H1 (cell line): Measurements from ENCODE around the gene DUSP10. TPM values are rescaled to one million over a fixed set of nuclear protein-coding genes. Genes with fewer than 3 reads are reported as not detected.

Experiments used
- CTCF ChIA-PET: fragments of 300-600 bp; sonication (Branson Sonifier 250); formaldehyde crosslinking; loops from one replicate; lab custom pipeline; 2021; ENCODE audit not compliant: partially characterized antibody; lab: Charles Lee
- POLR2A ChIA-PET: fragments of 300-600 bp; sonication (Branson Sonifier 250); formaldehyde crosslinking; loops from one replicate; lab custom pipeline; 2021; ENCODE audit warnings: inconsistent platforms; ENCODE audit not compliant: partially characterized antibody; lab: Charles Lee
- DNase-seq, 2 experiments: peaks; one replicate each; pipeline versions ENCODE4 v3.0.0 to v3.0.0-alpha.2; 2010 to 2022; ENCODE audit warnings: low spot score in 2 of 2, low read depth in 1 of 2, mixed read lengths in 1 of 2
- FAIRE-seq: peaks from 2 replicates; lab custom pipeline; 2011; peaks lifted over from hg19 to GRCh38; lab: Jason Lieb, UNC
- H2AFZ ChIP-seq: 2 replicates; pipeline ENCODE4 v1.8.1; 2012; ENCODE audit warnings: low read length, inconsistent platforms
- H2AK5ac ChIP-seq: 2 replicates; pipeline ENCODE4 v1.6.1; 2013; ENCODE audit warnings: low read depth, low read length
- H2BK120ac ChIP-seq: replicated peaks from 2 replicates; pipeline ENCODE3; 2013; ENCODE audit warnings: low read depth, low read length, inconsistent platforms
- H2BK12ac ChIP-seq: 2 replicates; pipeline ENCODE4 v1.6.1; 2013; ENCODE audit warnings: low read depth, low read length
- H2BK15ac ChIP-seq: 2 replicates; pipeline ENCODE4 v1.6.1; 2013; ENCODE audit warnings: low read length
- H2BK20ac ChIP-seq: 2 replicates; pipeline ENCODE4 v1.6.1; 2013; ENCODE audit warnings: low read length
- H2BK5ac ChIP-seq: 2 replicates; pipeline ENCODE4 v1.6.1; 2013; ENCODE audit warnings: low read depth, low read length
- H3K14ac ChIP-seq: 2 replicates; pipeline ENCODE4 v1.6.1; 2013; ENCODE audit warnings: inconsistent platforms; ENCODE audit not compliant: insufficient read length
- H3K18ac ChIP-seq: 2 replicates; pipeline ENCODE4 v1.6.1; 2013; ENCODE audit warnings: low read length; ENCODE audit errors: extremely low read depth
- H3K23ac ChIP-seq: 2 replicates; pipeline ENCODE4 v1.6.1; 2013; ENCODE audit warnings: inconsistent platforms; ENCODE audit not compliant: insufficient read length
- H3K23me2 ChIP-seq: 2 replicates; pipeline ENCODE4 v1.6.1; 2013; ENCODE audit warnings: low read depth, low read length
- H3K27ac ChIP-seq: 2 replicates; pipeline ENCODE4 v1.6.1; 2011; ENCODE audit warnings: low read depth, low read length, inconsistent platforms
- H3K27me3 ChIP-seq, 4 experiments: replicated peaks in 1 of 4; 1 replicate in 1 of 4; 2 replicates in 3 of 4; pipeline versions ENCODE4 v1.6.1 to v1.8.1; 2011 to 2013; ENCODE audit warnings: low read length in 3 of 4, mild to moderate bottlenecking in 3 of 4, inconsistent platforms in 2 of 4, mixed read lengths in 2 of 4, moderate library complexity in 1 of 4; ENCODE audit not compliant: control insufficient read depth in 3 of 4, insufficient read depth in 3 of 4; ENCODE audit errors: extremely low read depth in 1 of 4
- H3K36me3 ChIP-seq, 4 experiments: 2 replicates each; pipeline versions ENCODE4 v1.6.1 to v1.8.1; 2011 to 2013; ENCODE audit warnings: mild to moderate bottlenecking in 4 of 4, low read length in 3 of 4, moderate library complexity in 2 of 4, control low read depth in 1 of 4, inconsistent platforms in 1 of 4; ENCODE audit not compliant: insufficient read depth in 4 of 4, control insufficient read depth in 2 of 4
- H3K4ac ChIP-seq: replicated peaks from 2 replicates; pipeline ENCODE3; 2013; ENCODE audit warnings: low read length, low read depth, mixed read lengths, inconsistent platforms; ENCODE audit not compliant: insufficient read length
- H3K4me1 ChIP-seq, 4 experiments: replicated peaks in 1 of 4; 1 replicate in 1 of 4; 2 replicates in 3 of 4; pipeline versions ENCODE4 v1.6.1 to v1.8.1; 2011 to 2013; ENCODE audit warnings: low read length in 3 of 4, inconsistent platforms in 2 of 4, mixed read lengths in 1 of 4; ENCODE audit not compliant: insufficient read depth in 4 of 4, control insufficient read depth in 3 of 4
- H3K4me2 ChIP-seq, 2 experiments: 2 replicates each; pipeline versions ENCODE4 v1.6.1 to v1.8.1; 2011 to 2013; ENCODE audit warnings: low read depth in 2 of 2, low read length in 2 of 2, control low read depth in 1 of 2, inconsistent platforms in 1 of 2, mild to moderate bottlenecking in 1 of 2; ENCODE audit not compliant: insufficient read depth in 1 of 2
- H3K4me3 ChIP-seq, 4 experiments: fragments of 200-600, 300-600 bp in 1 of 4; sonication (generic), shearing (Covaris generic), sonication (Bioruptor Twin) in 1 of 4; 2 replicates each; pipeline versions ENCODE4 v1.5.1 to v1.8.1; 2011 to 2016; ENCODE audit warnings: low read length in 4 of 4, low read depth in 3 of 4, control low read depth in 2 of 4, inconsistent platforms in 2 of 4, mild to moderate bottlenecking in 2 of 4, mixed read lengths in 1 of 4, moderate library complexity in 1 of 4; ENCODE audit not compliant: insufficient read depth in 2 of 4; ENCODE audit errors: extremely low read depth in 1 of 4
- H3K56ac ChIP-seq: replicated peaks from 2 replicates; pipeline ENCODE3; 2013; ENCODE audit warnings: low read depth, mild to moderate bottlenecking, mixed read lengths, low read length, inconsistent platforms; ENCODE audit not compliant: insufficient read length
- H3K79me1 ChIP-seq: 2 replicates; pipeline ENCODE4 v1.6.1; 2013; ENCODE audit warnings: low read depth, low read length, control low read depth
- H3K79me2 ChIP-seq, 2 experiments: 2 replicates each; pipeline versions ENCODE4 v1.6.1 to v1.8.1; 2012 to 2013; ENCODE audit warnings: low read length in 2 of 2, mild to moderate bottlenecking in 2 of 2, inconsistent platforms in 1 of 2; ENCODE audit not compliant: insufficient read depth in 2 of 2, control insufficient read depth in 1 of 2
- H3K9ac ChIP-seq, 4 experiments: replicated peaks in 1 of 4; 1 replicate in 1 of 4; 2 replicates in 3 of 4; pipeline versions ENCODE4 v1.6.1 to v1.8.1; 2011 to 2013; ENCODE audit warnings: low read depth in 3 of 4, low read length in 3 of 4, control low read depth in 2 of 4, mild to moderate bottlenecking in 2 of 4, moderate library complexity in 2 of 4, inconsistent platforms in 1 of 4; ENCODE audit errors: extremely low read depth in 1 of 4
- H3K9me3 ChIP-seq, 2 experiments: 2 replicates each; pipeline versions ENCODE4 v1.6.1 to v1.8.1; 2012 to 2013; ENCODE audit warnings: mild to moderate bottlenecking in 2 of 2, moderate library complexity in 2 of 2, control low read depth in 1 of 2, inconsistent platforms in 1 of 2, low read depth in 1 of 2, low read length in 1 of 2, mixed read lengths in 1 of 2; ENCODE audit not compliant: insufficient read depth in 2 of 2
- H4K20me1 ChIP-seq, 2 experiments: replicated peaks in 1 of 2; 2 replicates each; pipeline versions ENCODE3 to v1.8.1; 2011 to 2013; ENCODE audit warnings: inconsistent platforms in 2 of 2, low read length in 2 of 2, mild to moderate bottlenecking in 1 of 2; ENCODE audit not compliant: insufficient read depth in 2 of 2, control insufficient read depth in 1 of 2
- H4K5ac ChIP-seq: 2 replicates; pipeline ENCODE4 v1.6.1; 2013; ENCODE audit warnings: low read length, low read depth, mixed read lengths, inconsistent platforms; ENCODE audit not compliant: insufficient read length
- H4K8ac ChIP-seq: 2 replicates; pipeline ENCODE4 v1.8.0; 2013; ENCODE audit warnings: mild to moderate bottlenecking, moderate library complexity, low read length, inconsistent platforms; ENCODE audit not compliant: insufficient read depth; ENCODE audit errors: extremely low read depth
- H4K91ac ChIP-seq: replicated peaks from 2 replicates; pipeline ENCODE3; 2013; ENCODE audit warnings: low read length, mixed read lengths, inconsistent platforms; ENCODE audit not compliant: insufficient read length
- WGBS, 2 experiments: shearing (Covaris generic) in 1 of 2; methylation state at CpG; one replicate each; pipeline versions ENCODE4 v1.1.6 to v1.1.7; 2013 to 2015; ENCODE audit warnings: low lambda C conversion rate in 2 of 2, mixed read lengths in 2 of 2, inconsistent platforms in 1 of 2, low coverage in 1 of 2, missing lambda C conversion rate in 1 of 2; ENCODE audit not compliant: insufficient replicate concordance in 2 of 2, insufficient coverage in 1 of 2, insufficient read length in 1 of 2; ENCODE audit errors: extremely low coverage in 1 of 2, missing lambda C conversion rate in 1 of 2; 5-methylcytosine and 5-hydroxymethylcytosine counted together
- polyA plus RNA-seq, 7 experiments: library from polyadenylated mRNA; depleted of rRNA in 3 of 7; stranded (reverse) in 5 of 7; unstranded in 2 of 7; fragments of >200 nt in 5 of 7; fragments of 200-250 nt in 2 of 7; gene quantifications; 1 replicate in 5 of 7; 2 replicates in 1 of 7; 4 replicates in 1 of 7; pipeline versions ENCODE4 v1.2.1 to v1.2.3, GENCODE V29; 2011 to 2013; ENCODE audit warnings: missing spikeins in 2 of 7, mixed read lengths in 2 of 7
- total RNA-seq: library from RNA; stranded (reverse); fragmentation: NEBNext Ultra II Directional; extraction: Animal tissue kit (Norgen Biotek cat#: 25700); gene quantifications from 2 replicates; pipeline ENCODE4 v1.2.1, GENCODE V29; 2021

The DUSP10 gene
- total and polyA plus RNA-seq, 2 of the 8 experiments (the other 6 are each of a cell fraction or from before 2014, with no cell fraction given), result 1.2 TPM

- no peaks in the 10 kb centered on the region for H3K36me3 ChIP-seq
- H3K27me3 ChIP-seq, result no peaks in the 10 kb centered on the region
- no peak overlapping the region for H2BK120ac ChIP-seq
- H2BK15ac ChIP-seq, result no peak overlapping the region
- no peak overlapping the region for H2AFZ ChIP-seq
- ChIA-PET POLR2A (no interaction called here), CTCF (interaction anchor here (0.8 to 1.1 kb wide), 2 partner anchors 10 to 79 kb away, joined by 3 read pairs; no protein-coding TSS in a partner anchor)
- no peaks in the 10 kb centered on the region for H3K4me1 ChIP-seq
- DNase-seq (no peak), FAIRE-seq (no peak)
- H3K4me2 ChIP-seq, result no peak overlapping the region
- H4K5ac ChIP-seq, result no peak overlapping the region
- no peak overlapping the region for H3K56ac ChIP-seq
- WGBS, 2 experiments, result 85% methylated on average over 5 of the region's 5 CpGs; no CpG with 5 or more reads in 1 of the 2 experiments
- H2BK5ac ChIP-seq, result no peak overlapping the region
- no peak overlapping the region for H2AK5ac ChIP-seq
- H3K9me3 ChIP-seq, result no peaks in the 10 kb centered on the region
- no peak overlapping the region for H3K4me3 ChIP-seq
- no peaks in the 10 kb centered on the region for H3K79me2 ChIP-seq
- no peak overlapping the region for H3K27ac ChIP-seq
- H2BK12ac ChIP-seq, result no peak overlapping the region
- no peak overlapping the region for H3K18ac ChIP-seq
- no peak overlapping the region for H3K23ac ChIP-seq
- no peak overlapping the region for H4K8ac ChIP-seq
- no peak overlapping the region for H3K4ac ChIP-seq
- no peak overlapping the region for H3K14ac ChIP-seq
- H4K91ac ChIP-seq, result no peak overlapping the region
- no peaks in the 10 kb centered on the region; the same call in 1 of the 2 replicates for H3K23me2 ChIP-seq
- no peak overlapping the region for H3K9ac ChIP-seq
- H4K20me1 ChIP-seq, result no peaks in the 10 kb centered on the region
- H3K79me1 ChIP-seq, result no peaks in the 10 kb centered on the region
- no peak overlapping the region for H2BK20ac ChIP-seq
Observed at GRCh38 chr1:221768444-221769066, 26.7 kb upstream of the DUSP10 start.
